HG02938 (cell line): Measurements from ENCODE around the gene GATAD2B.
"Not testable (repeated sequence)": the region's sequence is repeated elsewhere in the genome, so short reads cannot be mapped to it uniquely, and the experiment has no call there.

Source experiments
- ATAC-seq: cut with Tn5 transposase; IDR thresholded peaks from one replicate; pipeline ENCODE4 v1.9.1; 2021; ENCODE audit warnings: mild to moderate bottlenecking, moderate library complexity; ENCODE audit not compliant: unreplicated experiment

Gene GATAD2B

GRCh38 chr1:153844349-153844748 is 78.4 kb downstream of the GATAD2B start:
- ATAC-seq = not testable (repeated sequence)

GRCh38 chr1:153842006-153842471 is 80.7 kb downstream of the GATAD2B start:
- peak; percentile 60 for ATAC-seq

GRCh38 chr1:153841463-153841994 is 81.2 kb downstream of the GATAD2B start:
- no peak for ATAC-seq

DNA sequence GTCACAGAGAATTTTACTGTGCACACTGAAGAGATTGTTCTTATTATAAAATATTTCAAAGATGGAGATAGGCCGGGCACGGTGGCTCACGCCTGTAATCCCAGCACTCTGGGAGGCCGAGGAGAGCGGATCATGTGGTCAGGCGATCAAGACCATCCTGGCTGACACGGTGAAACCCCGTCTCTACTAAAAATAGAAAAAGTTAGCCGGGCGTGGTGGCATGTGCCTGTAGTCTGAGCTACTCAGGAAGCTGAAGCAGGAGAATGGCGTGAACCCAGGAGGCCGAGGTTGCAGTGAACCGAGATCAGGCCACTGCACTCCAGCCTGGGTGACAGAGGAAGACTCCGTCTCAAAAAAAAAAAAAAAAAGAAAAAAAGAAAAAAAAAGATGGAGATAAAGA is 82.0 kb downstream of the GATAD2B start:
- not testable (repeated sequence) for ATAC-seq

DNA sequence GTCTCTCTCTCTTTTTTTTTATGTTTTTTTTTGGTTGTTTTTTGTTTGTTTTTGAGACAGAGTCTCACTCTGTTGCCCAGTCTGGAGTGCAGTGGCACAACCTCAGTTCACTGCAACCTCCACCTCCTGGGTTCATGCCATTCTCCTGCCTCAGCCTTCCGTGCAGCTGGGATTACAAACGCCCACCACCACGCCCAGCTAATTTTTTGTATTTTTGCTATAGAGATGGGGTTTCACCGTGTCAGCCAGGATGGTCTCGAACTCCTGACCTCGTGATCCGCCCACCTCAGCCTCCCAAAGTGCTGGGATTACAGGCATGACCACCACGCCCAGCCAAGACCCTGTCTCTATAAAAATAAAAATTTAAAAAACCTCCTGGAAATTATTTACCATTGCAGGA is 88.8 kb downstream of the GATAD2B start:
- not testable (repeated sequence) for ATAC-seq

DNA sequence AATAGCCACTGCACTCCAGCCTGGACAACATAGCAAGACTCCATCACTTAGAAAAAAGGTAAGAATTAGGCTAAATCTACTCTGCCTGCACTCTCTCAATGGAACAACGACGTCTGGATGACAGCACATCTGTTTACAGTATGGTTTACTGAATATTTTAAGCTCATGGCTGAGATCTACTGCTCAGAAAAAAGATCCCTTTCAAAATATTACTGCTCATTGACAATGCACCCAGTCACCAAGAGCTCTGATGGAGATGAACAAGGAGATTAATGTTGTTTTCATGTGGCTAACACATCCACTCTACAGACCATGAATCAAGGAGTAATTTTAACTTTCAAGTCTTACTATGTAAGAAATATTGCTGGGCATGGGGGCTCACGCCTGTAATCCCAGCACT is 89.6 kb downstream of the GATAD2B start:
- ATAC-seq = no peak

- no peak for ATAC-seq
Measured at GRCh38 chr1:153832293-153832692, 90.5 kb downstream of the GATAD2B start.

GRCh38 chr1:153831026-153831425 is 91.7 kb downstream of the GATAD2B start:
- ATAC-seq = no peak

DNA sequence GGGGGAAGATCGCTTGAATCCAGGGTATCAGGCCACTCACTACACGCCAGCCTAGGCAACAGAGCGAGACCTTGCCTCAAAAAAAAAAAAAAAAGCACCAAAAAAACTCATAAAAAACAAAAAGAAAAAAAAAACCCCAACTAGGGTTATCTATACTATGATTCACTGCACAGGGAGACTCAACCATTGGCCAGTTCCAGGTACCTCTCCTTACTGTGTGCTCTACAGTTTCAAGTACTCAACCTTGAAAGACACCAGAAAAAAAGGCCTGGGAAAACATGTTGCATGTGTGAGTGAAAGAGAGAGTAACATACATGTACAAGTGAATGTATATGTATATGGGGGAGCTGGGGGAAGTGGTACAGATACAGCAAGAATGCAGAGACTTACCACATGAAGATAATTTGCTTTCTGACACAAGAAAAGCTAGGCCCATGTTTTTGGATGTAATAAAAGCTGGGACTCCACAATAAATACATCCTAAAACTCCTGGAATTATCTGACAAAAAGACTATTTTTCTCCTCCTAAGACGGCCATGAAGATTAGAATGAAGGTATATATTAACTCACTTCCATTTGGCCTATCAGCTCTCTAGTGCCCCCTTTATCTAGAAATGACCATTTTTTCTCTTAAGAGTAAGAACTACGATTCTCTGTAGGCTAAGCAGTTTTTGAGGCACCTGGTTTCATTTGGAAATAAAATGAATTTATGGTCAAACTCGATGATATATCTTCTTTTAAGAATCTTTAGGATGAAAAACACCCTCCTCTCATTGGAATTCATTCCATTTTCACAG is 95.4 kb downstream of the GATAD2B start:
- no peak for ATAC-seq

DNA sequence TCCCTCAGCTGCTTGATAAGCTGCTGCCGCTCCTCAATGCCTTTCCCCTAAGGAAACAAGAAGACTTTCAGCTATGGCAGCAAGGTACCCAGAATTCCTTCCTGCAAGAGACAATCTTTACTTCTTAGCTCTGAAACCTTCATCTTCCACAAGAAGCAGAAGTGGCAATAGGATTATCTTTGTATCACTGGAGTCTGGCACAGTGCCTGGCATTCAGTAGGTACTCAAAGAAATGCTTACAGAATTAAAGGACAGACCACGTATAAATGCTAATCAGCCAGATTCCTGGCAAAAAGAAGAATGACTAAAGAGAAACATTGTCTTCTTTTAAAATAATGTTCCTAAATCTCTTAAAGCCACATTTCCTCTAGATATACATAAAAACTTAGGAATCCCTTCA is 103.9 kb downstream of the GATAD2B start:
- ATAC-seq = no peak

GRCh38 chr1:153816283-153816889 is 106.4 kb downstream of the GATAD2B start:
- ATAC-seq = no peak

- ATAC-seq = no peak
Measured at GRCh38 chr1:153805886-153806719, 116.7 kb downstream of the GATAD2B start.

GRCh38 chr1:153805042-153805745 is 117.6 kb downstream of the GATAD2B start:
- ATAC-seq = peak; percentile 93

GRCh38 chr1:153804112-153804511 is 118.7 kb downstream of the GATAD2B start:
- no peak for ATAC-seq

- ATAC-seq = no peak
Measured at GRCh38 chr1:153803470-153804056, 119.2 kb downstream of the GATAD2B start.

GRCh38 chr1:153801786-153802697 is 120.7 kb downstream of the GATAD2B start:
- no peak for ATAC-seq

DNA sequence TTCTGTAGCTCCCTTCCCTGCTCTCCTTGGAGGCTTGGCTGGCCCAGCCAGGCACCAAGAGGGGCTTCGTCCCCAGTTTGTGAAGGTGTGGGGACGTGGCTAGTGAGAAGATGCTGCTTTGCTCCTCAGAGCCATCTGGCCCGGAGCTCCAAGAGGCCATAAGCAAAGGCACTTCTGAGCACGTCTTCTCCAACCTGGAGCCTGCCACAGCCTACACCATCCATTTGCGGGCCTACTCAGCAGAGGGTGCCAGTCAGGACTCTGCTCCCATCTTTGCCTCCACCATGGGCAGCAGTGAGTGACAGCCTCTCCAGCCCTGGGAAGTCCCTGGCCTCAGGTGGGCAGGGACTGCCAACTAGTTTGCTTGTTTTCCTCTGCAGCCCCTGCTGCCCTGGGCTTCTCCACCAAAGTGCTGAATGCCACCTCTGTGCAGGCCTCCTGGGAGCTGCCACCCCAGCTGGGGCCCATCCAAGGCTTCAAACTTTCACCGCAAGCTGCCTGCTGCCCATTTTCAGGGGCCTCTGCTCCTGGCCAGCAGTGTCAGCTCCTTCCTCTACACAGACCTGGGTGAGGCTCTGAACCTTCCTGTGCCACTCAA is 121.6 kb downstream of the GATAD2B start:
- ATAC-seq = no peak

- no peak for ATAC-seq
Measured at GRCh38 chr1:153800516-153800915, 122.3 kb downstream of the GATAD2B start.
